Measurements from ENCODE around the gene DNASE1L3. TPM values are rescaled to one million over a fixed set of nuclear protein-coding genes. Genes with fewer than 3 reads are reported as not detected.

Gene DNASE1L3
- total RNA-seq, 1 donor from 2014 or later, result 4.1 TPM

DNA sequence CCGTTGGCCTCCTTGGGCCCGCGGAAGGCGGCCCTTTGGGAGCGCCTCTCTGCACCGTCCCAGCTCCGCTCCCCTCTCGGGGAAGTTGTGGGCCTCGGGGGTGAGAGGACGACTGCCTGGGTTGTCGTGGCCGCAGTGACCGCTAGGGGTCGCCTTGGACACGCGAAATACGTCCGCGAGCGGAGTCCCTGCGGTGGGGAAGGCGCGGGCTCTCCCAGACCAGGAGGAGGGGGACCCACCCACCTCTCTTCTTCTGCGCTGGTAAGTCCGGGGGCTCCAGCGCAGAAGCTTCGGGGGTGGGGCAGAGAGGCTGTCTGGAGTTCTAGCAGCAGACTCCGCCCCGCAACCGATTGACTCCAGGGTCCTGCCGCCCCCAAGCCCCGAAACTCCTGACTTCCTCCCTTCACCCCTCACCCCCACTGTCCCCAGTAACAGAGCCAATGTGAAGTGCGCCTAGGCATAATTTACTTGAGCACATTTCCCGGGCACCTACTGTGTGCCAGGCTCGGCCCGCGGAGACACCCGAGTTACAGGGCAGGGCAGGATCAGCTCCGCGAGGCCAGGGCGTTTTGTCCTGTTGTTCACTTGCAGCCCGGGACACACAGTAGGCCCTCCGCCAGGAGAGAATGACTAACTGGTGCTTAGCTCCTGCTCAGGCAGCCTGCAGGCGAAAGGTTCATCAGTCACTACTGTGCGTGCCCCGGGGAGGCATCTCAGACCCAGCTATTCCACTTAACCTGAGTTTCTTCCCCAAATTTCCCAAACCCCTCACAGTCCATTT, 32.8 kb downstream of the DNASE1L3 start:
- peak; percentile 63 for DNase-seq

DNA sequence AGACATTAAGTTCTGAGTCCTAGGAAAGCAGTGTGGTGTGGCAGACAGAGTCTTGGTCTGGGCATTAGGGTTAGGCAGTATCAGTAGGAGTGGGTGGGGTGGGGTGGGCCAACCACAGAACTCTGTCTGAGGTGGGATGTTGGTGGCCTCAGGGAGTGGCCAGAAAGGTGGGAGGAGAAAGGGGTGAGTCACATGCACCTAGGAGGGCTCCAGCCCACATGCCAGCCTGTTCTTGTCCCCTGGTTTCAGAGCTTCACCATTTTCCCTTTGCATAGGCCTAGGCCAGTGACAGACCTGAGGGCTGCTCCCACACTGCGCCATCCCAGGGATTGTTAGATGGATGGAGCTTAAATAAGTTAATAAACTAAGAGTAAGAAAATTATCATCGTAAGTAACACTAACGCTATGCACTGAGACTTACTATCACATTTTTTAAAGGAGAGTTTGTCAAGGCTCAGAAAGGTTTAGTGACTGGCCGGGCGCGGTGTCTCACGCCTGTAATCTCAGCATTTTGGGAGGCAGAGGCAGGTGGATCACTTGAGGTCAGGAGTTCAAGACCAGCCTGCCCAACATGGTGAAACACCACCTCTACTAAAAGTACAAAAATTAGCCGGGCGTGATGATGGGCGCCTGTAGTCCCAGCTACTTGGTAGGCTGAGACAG, 33.8 kb downstream of the DNASE1L3 start:
- DNase-seq, result no peak

DNA sequence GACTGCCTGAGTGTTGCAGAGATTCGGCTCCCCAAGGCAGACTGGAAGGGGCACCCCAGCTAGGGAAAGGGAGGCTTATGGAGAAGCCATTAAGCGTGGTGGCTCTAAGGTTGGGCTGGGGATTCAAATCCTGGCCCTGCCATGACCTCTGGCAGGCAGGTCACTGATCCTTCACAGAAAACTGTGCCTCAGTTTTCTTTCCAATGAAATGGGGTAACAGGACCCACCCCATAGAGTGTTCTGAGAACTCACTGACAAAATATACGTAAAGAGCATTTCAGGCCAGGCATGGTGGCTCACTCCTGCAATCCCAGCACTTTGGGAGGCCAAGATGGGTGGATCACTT, 34.6 kb downstream of the DNASE1L3 start:
- DNase-seq, result no peak

DNA sequence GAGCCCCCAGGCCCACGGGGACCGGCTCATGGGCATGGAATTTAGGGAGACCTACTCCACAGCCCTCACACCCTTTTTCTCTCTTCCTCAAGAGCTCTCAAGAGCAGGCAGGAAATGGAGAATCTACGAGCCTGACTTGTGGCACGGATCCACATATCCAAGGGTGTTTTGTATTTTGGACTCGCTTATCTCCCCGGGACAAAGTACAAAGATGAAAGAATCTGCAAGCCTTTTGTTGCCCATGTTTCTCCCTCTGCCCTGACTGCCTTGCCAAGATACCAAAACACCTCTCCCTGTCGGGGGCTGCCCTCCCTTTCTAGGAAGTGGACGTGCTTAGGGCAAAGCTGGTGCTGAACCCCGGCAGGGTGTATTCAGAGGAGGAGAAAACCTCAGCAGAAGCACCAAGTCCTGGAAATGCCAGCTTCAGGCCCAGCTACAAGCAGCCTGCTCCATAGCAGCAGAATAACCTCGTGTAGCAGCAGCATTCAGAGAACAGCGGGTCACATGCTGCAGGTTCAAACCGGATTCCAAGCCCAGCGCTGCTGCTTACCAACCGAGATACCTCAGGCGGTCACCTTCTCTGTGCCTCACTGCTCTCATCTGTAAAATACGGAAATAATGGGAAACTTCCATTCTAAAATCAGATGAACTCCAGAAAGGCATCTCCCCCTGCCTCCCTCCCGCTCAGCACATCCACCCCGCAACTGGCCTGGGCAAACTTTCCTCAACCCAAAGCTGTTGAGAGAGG, 35.2 kb downstream of the DNASE1L3 start:
- no peak for DNase-seq

DNA sequence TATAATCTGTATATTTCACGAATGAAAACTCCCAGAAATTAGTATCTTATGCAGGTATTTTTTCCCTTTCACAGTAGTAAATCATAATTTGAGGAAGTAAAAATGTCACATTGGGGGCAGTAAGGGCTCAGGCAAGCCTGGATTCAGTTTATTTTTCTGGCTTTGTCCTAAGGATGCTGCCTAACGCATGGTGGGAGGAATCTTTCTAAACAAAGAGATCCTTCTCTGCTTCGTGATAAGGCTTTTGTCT, 35.7 kb downstream of the DNASE1L3 start:
- no peak for DNase-seq

DNA sequence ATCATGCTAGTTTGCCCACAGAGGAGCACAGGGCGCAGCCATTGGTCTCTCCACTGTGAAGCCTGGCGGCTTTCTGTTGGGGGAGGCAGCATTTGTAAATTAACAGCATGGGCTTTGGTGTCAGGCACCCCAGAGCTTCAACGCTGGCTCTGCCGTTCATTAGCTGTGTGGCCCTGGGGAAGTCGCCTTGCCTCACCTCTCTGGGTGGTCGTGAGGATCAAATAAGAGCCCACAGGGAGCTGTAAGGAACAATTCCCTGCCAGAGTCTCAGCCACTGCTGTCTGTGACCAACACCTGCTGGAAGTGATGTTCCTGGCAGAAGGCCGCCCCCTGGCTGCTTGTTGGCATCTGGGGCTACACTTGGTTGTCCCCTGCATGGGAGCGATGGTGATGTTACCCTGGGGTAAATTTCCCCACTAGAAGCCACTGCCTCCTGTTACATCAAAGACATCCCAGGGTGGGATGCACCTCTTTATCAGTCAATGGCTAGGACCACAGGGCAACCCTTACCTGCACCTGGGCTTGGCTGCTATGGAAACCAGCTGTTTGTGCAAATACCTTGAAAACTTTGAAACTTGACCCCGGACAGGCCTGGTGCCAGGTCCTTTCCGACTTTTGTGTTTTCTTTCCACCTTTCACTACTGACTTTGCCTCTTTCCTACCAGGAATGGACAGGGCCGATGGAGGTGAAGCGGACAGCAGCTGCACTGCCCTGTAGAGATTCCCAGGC, 36.9 kb downstream of the DNASE1L3 start:
- no peak for DNase-seq

DNA sequence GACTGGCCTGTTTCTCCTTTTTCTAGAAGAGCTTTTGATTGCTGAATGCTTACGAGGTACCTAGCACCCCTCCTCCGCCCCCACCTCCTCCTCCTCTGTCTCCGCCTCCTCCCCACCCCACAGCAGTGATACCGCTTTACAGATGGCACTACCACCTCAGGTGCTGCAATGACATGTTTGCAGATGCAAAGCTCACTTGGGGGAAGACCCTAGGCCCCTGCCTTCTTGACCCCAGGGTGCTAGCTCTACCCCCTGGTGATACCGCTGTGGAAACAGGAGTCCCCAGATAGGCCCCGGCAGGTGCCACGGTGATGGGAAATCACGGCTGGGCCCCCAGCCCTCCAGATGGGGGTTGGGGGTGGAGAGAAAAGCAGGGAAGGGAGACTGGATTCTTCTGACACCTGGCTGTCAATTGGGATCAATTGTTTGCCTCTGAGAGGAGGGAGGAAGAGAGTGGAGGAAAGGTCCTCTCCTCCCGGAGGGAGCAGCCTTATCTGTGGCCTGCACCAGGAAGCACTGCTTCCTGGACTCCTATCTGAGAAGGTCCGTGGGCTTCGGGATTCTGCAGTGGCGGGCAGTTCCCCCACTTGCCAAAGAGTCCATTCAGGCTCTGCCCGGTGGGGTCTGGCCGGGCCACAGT, 37.6 kb downstream of the DNASE1L3 start:
- no peak for DNase-seq

DNA sequence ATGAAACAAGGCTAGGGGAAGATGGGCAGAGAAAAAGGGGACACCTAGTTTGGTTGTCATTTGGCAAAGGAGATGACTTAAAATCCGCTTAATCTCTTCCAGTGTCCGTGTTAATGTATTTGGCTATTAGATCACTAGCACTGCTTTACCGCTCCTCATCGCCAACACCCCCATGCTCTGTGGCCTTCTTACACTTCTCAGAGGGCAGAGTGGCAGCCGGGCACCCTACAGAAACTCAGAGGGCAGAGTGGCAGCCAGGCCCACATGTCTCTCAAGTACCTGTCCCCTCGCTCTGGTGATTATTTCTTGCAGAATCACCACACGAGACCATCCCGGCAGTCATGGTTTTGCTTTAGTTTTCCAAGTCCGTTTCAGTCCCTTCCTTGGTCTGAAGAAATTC, 39.6 kb downstream of the DNASE1L3 start:
- DNase-seq, result no peak

DNA sequence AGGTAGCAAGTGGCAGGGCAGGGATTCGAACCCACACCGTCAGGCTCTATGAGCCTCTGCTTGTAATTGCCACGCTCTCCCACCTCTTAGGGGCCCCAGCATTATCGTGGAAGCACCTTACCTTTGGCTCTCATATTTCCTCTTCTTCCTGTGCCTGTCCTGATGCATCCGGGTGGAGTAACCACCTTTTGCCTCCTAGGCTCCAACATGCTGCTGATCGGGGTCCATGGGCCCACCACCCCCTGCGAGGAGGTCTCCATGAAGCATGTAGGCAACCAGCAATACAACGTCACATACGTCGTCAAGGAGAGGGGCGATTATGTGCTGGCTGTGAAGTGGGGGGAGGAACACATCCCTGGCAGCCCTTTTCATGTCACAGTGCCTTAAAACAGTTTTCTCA, 40.4 kb downstream of the DNASE1L3 start:
- no peak for DNase-seq

DNA sequence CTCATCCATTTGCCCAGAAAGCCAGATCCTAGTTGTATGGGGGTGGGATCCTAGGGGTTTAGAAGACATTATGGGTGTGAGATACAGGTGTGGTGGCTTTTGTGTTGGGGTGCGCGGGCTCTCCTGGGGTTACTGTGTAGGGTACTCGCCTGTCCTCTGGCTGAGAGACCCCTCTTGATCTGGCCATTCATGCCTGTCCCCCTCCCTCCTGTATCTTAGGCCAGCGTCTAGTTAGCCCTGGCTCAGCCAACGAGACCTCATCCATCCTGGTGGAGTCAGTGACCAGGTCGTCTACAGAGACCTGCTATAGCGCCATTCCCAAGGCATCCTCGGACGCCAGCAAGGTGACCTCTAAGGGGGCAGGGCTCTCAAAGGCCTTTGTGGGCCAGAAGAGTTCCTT, 41.4 kb downstream of the DNASE1L3 start:
- no peak for DNase-seq

DNA sequence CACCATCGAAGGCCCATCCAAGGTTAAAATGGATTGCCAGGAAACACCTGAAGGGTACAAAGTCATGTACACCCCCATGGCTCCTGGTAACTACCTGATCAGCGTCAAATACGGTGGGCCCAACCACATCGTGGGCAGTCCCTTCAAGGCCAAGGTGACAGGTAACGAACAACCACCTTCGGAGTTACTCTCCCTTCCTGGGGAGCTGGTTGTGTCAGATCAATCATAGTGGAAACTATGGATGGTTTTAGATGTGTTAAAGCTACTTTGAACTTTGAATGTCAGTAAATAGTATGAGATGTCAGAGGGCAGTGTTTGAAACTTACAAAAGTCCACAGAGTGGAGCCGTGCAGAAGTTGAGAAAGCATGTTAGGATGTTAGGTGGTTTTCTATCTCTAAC, 42.3 kb downstream of the DNASE1L3 start:
- no peak for DNase-seq

DNA sequence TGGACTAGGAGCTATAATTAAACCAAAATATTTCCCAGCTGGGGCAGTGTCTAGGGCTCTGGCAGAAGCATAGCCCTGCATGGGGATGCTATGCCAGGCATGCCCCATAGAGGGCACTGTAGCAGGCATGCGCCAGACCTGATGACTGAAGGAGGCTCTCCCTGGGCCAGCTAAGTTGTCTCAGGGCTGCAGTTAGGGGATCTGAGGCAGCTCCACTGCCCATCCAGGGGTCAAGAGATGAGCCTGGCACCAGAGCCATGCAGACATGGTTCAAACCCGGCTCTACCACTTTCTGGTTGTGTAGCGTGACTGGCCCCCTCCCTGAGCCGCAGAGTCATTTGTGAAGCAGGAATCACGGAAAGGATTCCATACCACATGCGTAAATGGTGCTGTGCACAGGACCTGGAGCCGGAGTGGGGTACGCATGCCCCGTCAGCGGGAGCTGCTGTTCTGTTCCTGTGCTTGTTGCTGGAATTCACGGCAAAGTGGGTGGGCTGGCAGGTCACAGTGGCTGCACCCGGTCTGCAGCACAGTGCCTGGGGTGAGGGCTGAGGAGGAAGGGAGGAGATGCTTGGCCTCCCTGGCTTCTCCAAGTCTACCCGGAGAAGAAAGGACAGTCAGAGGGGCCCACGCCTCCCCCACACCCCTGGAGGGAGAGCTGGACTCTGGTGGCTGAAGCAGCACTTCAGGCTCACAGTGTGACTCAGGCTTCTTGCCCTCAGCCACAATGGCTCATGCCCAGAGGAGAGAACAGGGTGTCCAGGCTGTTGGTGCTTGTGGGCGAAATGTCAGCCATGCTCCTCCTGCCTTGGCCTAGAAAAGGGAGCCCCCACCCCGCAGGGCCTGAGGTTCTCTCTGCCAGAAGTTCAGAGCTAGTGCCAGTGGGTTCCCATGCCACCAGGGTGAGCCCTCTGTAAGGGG, 43.1 kb downstream of the DNASE1L3 start:
- DNase-seq, result peak; percentile 34

DNA sequence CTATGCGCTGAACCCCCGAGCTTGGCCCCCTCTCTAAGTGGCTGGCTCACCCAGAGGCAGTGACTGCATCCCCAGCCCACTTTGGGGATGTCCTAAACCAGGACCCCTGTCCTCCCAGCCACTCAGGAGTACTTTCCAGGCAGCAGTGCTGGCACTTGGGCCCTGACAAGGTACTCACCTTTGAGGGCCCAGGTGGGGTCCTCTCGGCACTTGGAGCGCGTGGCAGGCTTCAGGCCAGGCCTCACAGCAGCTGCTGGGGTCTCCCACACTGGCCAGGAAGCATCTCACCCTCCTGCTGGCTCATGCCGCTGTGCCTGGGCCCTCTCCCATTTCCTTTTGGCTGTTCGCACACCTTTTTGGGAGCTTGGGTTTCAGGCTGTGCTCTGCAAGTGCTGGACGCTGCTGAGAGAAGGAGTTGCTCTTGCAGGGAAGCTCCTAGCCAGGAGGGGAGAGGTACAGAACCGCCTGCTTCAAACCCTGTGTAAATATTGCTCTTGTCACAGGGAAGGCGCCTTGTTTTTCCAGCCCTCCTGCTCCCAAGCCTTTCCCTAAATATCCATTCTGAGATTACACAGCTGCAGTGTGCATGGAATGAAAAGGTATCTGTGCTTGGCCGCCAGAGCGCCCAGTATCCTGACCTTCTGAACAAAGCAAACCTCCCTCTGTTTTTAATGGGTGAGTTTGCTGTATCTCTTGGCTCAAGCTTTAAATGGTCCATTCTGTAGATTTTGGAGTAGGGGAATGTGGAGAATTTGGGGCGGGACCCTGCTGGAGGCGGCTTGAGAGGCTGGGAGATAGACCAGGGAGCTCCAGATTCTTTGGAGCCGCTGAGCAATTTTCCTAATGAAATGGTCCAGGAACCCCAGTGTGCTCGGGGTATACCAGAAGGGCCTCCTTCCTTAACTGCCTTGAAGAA, 45.6 kb downstream of the DNASE1L3 start:
- no peak for DNase-seq

DNA sequence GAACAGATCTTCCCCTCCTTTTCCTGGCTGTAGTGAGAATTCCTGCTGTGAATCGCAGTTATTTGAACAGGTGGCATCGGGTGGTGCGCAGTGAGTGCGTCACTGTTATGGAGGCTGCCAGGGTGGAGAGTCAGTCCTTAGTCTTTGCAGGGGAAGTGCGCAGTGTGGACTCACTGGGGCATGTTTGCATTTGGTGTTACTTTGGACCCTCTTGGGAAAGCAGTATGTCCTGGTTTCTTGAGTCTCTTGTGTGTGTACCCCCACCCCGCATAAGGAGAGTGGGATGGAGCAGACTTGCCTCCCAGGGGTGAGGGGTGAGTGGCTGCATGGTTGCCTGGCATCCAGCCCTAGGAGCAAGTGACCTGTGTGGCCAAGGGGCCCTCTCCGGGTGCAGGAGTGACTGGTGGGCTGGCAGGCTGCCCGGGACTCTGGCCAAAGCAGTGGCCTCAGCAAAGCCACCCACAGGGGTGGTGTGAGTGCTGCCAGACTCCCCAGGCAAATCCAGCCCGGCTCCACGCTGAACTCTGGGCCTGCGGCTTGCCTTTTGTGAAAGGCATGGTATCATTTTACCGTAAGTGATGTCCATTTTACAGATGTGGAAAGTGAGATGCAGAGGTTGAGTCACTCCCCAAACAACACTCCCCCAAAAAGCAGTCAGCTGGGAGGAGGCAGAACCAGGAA, 46.4 kb downstream of the DNASE1L3 start:
- DNase-seq, result no peak

DNA sequence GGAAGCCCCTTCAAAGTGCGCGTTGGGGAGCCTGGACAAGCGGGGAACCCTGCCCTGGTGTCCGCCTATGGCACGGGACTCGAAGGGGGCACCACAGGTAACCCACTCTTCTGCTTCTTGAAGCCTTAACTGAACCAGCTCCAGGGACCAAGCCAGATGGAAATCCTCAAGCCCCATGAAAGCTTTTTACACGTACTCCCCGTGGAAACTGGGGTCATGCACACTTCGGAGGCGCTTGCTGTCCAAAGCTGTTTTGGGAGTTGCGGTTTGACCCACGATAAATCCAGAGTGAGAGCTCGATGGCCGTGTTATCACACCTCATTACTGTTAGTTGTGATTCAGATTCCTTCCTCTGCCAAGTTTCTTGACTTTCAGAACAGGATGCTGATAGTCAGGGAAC, 47.5 kb downstream of the DNASE1L3 start:
- no peak for DNase-seq

DNA sequence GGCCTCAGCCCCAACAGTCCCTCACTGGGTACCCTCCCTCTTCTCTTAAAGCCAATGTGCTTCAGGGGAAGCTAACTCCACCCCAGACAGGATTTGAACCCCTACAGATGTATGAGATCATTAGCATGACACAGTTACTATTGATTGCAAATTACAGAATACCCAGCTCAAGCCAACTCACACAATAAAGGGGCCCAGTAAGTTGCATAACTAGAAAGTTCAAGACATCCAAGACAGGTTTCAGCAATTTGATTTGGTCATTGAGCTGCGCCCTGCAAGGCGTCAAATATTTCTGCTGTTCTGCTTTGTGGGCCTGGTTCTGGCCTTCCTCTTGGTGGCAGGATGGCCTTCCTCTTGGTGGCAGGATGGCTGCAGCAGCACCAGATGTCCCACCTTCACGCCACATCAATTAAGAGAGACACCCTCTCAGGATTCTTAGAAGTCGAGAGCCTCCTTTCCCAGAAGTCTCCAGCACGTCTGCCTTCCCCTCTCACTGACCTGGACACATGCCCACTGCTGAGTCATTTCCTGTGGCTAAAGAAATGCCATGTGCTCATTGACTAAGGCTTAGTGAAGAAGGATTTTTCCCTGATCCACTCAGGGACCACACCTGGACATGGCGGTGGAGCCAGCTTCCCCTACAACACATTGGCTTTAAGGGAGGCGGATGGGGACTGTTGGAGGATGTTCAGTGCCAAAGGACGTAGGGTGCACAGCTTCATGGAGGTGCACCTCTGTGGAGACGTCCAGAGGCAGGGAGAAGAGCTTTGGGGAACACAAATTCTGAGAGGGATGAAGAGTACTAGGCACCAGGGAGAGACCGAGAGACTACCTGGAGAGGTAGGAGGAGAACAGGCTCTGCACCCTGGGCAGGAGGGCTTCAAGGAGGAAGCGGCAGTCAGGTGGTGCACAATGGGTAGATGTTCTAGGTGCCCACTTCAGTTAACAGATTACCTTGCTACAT, 49.1 kb downstream of the DNASE1L3 start:
- no peak for DNase-seq

DNA sequence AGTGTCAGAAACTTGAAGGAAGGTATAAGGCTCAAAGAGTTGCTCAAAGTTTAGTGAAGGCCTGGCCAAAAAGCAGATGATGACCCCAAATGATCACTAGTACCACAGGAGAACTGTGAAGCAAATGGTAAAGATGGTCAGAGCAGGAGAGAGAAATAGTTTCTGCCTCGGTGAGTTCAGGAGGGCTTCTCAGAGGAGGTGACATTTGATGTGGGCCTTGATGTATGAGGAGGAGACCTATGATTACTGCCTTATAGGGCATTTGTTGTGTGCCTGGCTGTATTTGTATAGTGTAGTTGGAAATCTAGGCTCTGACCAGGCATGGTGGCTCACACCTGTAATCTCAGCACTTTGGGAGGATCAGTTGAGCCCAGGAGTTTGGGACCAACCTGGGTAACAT, 50.4 kb downstream of the DNASE1L3 start:
- no peak for DNase-seq

DNA sequence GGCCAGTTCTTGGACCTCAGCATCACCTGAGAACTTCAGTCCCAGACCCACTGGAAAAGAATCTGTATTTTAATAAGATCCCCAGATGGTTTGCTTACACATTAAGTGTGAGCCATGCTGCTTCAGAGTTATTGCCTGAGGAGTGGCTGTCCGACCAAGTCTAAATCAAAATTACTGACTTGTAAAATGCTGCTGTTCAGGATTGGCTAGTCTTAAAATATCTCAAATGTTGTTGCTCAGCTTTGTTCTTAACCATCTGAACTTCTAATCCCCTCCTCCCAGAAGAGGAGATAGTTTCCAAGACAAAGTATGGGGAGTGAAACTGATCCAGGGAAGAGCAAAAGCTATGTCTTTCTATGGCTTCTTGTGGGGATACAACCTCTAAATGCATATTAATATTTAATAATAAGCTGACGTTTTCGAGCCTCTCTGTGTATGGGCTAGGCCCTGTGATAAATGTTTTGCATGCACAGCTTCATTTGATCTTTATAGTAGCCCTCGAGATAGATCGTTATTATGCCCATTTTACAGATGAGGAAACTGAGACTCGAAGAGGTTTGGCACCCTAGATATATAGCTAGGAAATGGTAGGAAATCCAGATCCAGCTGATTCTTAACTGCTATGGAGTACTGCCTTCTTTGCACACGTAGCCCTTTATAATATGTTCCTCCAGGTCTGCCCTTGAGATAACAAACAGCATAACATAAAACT, 52.2 kb downstream of the DNASE1L3 start:
- DNase-seq, result peak; percentile 18

Measured in skin of body (tissue), 2 donors.